Stromal cell of bone marrow (primary cell): ENCODE measurements around the gene LPIN2.

Experiments
- DNase-seq: peaks from one replicate; pipeline ENCODE4 v3.0.0-alpha.2; 2012; ENCODE audit warnings: low read depth

Gene LPIN2

GRCh38 chr18:2979871-2980790 lies 32.8 kb downstream of the LPIN2 start:
- DNase-seq, result no peak

GRCh38 chr18:2979129-2979528 lies 33.8 kb downstream of the LPIN2 start:
- peak; percentile 43 for DNase-seq

GRCh38 chr18:2978661-2979106 lies 34.3 kb downstream of the LPIN2 start:
- DNase-seq, result peak; percentile 90

GRCh38 chr18:2978208-2978607 lies 34.7 kb downstream of the LPIN2 start:
- no peak for DNase-seq

GRCh38 chr18:2976218-2977132 lies 36.5 kb downstream of the LPIN2 start:
- no peak for DNase-seq

GRCh38 chr18:2974731-2975130 lies 38.2 kb downstream of the LPIN2 start:
- DNase-seq, result no peak

GRCh38 chr18:2971741-2972552 lies 41.0 kb downstream of the LPIN2 start:
- DNase-seq, result peak; percentile 40

GRCh38 chr18:2970772-2971659 lies 41.9 kb downstream of the LPIN2 start:
- no peak for DNase-seq

GRCh38 chr18:2970344-2970743 lies 42.6 kb downstream of the LPIN2 start:
- no peak for DNase-seq

- no peak for DNase-seq
Observed at GRCh38 chr18:2969695-2970094, 43.2 kb downstream of the LPIN2 start.

GRCh38 chr18:2968606-2969005 lies 44.3 kb downstream of the LPIN2 start:
- no peak for DNase-seq

- DNase-seq, result no peak
Observed at GRCh38 chr18:2967820-2968219, 45.1 kb downstream of the LPIN2 start.

GRCh38 chr18:2967357-2967756 lies 45.6 kb downstream of the LPIN2 start:
- no peak for DNase-seq

GRCh38 chr18:2966560-2966959 lies 46.4 kb downstream of the LPIN2 start:
- no peak for DNase-seq

- DNase-seq, result no peak
Observed at GRCh38 chr18:2965797-2966196, 47.1 kb downstream of the LPIN2 start.

GRCh38 chr18:2964361-2965010 lies 48.5 kb downstream of the LPIN2 start:
- no peak for DNase-seq
